ENCODE measurements around the gene SIGLEC14.
A peak's percentile ranks its signal among the peaks of the same experiment; 100 is the strongest.
"Not testable (repeated sequence)": the region's sequence is repeated elsewhere in the genome, so short reads cannot be mapped to it uniquely, and the experiment has no call there.

SIGLEC14 gene

GRCh38 chr19:51681286-51681941 is 34.8 kb upstream of the SIGLEC14 start:
- no peaks in the 10 kb centered on the region for H3K9me3 ChIP-seq (ENCODE audit: control insufficient read depth, insufficient read depth, low read depth, low read length)
- ChIA-PET POLR2A (interaction anchor here (0.5 kb wide), 1 partner anchor 10 kb away, joined by 3 read pairs; no protein-coding TSS in a partner anchor), CTCF (interaction anchor here (1.1 to 11.1 kb wide), 2 partner anchors 22 to 127 kb away, joined by 3 to 114 read pairs; no protein-coding TSS in a partner anchor)
- H3K36me3 ChIP-seq (ENCODE audit: control insufficient read depth in 2 of 2, insufficient read depth in 1 of 2, low read length in 2 of 2): no peaks in the 10 kb centered on the region
- TF ChIP-seq ZNF175 (tag by site-specific recombination; IDR thresholded peaks at IDR 0.05) (no peak), SP3 (tag by site-specific recombination; IDR thresholded peaks at IDR 0.05) (no peak)
- TF ChIP-seq, protein P1, sequence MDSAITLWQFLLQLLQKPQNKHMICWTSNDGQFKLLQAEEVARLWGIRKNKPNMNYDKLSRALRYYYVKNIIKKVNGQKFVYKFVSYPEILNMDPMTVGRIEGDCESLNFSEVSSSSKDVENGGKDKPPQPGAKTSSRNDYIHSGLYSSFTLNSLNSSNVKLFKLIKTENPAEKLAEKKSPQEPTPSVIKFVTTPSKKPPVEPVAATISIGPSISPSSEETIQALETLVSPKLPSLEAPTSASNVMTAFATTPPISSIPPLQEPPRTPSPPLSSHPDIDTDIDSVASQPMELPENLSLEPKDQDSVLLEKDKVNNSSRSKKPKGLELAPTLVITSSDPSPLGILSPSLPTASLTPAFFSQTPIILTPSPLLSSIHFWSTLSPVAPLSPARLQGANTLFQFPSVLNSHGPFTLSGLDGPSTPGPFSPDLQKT (IDR thresholded peaks at IDR 0.05; ENCODE audit: borderline replicate concordance, low read depth, low read length): peak; percentile 96; the same call in 1 of the 2 replicates
- no peak overlapping the region for H3K4me3 ChIP-seq (ENCODE audit: low read depth, low read length)
- no peak overlapping the region for H3K27ac ChIP-seq (ENCODE audit: extremely low read depth, low read depth, low read length)
- no peaks in the 10 kb centered on the region for H3K4me1 ChIP-seq (ENCODE audit: control insufficient read depth, insufficient read depth, low read length)

GRCh38 chr19:51680474-51680873 is 33.8 kb upstream of the SIGLEC14 start:
- no peaks in the 10 kb centered on the region for H3K36me3 ChIP-seq (ENCODE audit: control insufficient read depth in 2 of 2, insufficient read depth in 1 of 2, low read length in 2 of 2)
- ChIA-PET CTCF (interaction anchor here (0.7 to 11.1 kb wide), 3 partner anchors 9 to 97 kb away, joined by 3 to 114 read pairs (median 4); no protein-coding TSS in a partner anchor), POLR2A (interaction anchor here (1.2 kb wide), 1 partner anchor 8 kb away, joined by 3 read pairs; no protein-coding TSS in a partner anchor)
- H3K4me1 ChIP-seq (ENCODE audit: control insufficient read depth, insufficient read depth, low read length): no peaks in the 10 kb centered on the region
- no peak for TF ChIP-seq ZNF660 (tag by site-specific recombination; IDR thresholded peaks at IDR 0.05)
- TF ChIP-seq ZNF596 (tag by site-specific recombination; IDR thresholded peaks at IDR 0.05): no peak
- TF ChIP-seq ZSCAN23 (tag by site-specific recombination; IDR thresholded peaks at IDR 0.05): no peak
- TF ChIP-seq ZBTB8A (tag by site-specific recombination; IDR thresholded peaks at IDR 0.05): no peak
- TF ChIP-seq ZNF184 (tag by site-specific recombination; IDR thresholded peaks at IDR 0.05): no peak
- no peak for TF ChIP-seq ZBTB48 (tag by site-specific recombination; IDR thresholded peaks at IDR 0.05)
- no peak for TF ChIP-seq ZFHX2 (tag by site-specific recombination; conservative IDR thresholded peaks at IDR 0.05)
- no peak for TF ChIP-seq ZNF514 (tag by site-specific recombination; IDR thresholded peaks at IDR 0.05)
- TF ChIP-seq EGR2 (tag by site-specific recombination; IDR thresholded peaks at IDR 0.05; ENCODE audit: low read depth): no peak
- TF ChIP-seq HOXD13 (CRISPR knock-in tag; IDR thresholded peaks at IDR 0.05; ENCODE audit: borderline replicate concordance): no peak
- no peak for TF ChIP-seq HOXC10 (CRISPR knock-in tag; IDR thresholded peaks at IDR 0.05)
- H3K4me3 ChIP-seq (ENCODE audit: low read depth, low read length): no peak overlapping the region
- no peaks in the 10 kb centered on the region for H3K9me3 ChIP-seq (ENCODE audit: control insufficient read depth, insufficient read depth, low read depth, low read length)
- no peak overlapping the region for H3K27ac ChIP-seq (ENCODE audit: extremely low read depth, low read depth, low read length)

DNA sequence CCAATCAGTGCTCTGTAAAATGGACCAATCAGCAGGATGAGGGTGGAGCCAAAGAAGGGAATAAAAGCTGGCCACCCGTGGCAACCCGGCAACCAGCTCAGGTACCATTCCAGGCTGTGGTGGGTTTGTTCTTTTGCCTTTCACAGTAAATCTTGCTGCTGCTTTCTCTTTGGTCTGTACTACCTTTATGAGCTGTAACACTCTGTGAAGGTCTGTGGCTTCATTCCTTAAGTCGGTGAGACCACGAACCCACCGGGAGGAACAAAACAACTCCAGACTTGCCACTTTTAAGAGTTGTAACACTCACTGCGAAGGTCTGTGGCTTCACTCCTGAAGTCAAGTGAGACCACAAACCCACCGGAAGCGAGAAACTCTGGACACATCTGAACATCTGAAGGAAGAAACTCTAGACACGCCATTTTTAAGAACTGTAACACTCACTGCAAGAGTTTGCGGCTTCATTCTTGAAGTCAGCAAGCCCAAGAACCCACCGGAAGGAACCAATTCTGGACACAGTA is 30.0 kb upstream of the SIGLEC14 start:
- no peak for TF ChIP-seq ZNF19 (tag by site-specific recombination; IDR thresholded peaks at IDR 0.05; ENCODE audit: low read depth)
- TF ChIP-seq, protein P2, sequence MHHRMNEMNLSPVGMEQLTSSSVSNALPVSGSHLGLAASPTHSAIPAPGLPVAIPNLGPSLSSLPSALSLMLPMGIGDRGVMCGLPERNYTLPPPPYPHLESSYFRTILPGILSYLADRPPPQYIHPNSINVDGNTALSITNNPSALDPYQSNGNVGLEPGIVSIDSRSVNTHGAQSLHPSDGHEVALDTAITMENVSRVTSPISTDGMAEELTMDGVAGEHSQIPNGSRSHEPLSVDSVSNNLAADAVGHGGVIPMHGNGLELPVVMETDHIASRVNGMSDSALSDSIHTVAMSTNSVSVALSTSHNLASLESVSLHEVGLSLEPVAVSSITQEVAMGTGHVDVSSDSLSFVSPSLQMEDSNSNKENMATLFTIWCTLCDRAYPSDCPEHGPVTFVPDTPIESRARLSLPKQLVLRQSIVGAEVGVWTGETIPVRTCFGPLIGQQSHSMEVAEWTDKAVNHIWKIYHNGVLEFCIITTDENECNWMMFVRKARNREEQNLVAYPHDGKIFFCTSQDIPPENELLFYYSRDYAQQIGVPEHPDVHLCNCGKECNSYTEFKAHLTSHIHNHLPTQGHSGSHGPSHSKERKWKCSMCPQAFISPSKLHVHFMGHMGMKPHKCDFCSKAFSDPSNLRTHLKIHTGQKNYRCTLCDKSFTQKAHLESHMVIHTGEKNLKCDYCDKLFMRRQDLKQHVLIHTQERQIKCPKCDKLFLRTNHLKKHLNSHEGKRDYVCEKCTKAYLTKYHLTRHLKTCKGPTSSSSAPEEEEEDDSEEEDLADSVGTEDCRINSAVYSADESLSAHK (tag by site-specific recombination; IDR thresholded peaks at IDR 0.05): no peak
- no peak for TF ChIP-seq ZNF155 (tag by site-specific recombination; IDR thresholded peaks at IDR 0.05)
- TF ChIP-seq KLF1 (tag by site-specific recombination; IDR thresholded peaks at IDR 0.05): no peak
- TF ChIP-seq ZNF140 (tag by site-specific recombination; IDR thresholded peaks at IDR 0.05): no peak
- no peak for TF ChIP-seq ZXDB (tag by site-specific recombination; IDR thresholded peaks at IDR 0.05)
- H3K36me3 ChIP-seq (ENCODE audit: control insufficient read depth in 2 of 2, insufficient read depth in 1 of 2, low read length in 2 of 2): no peaks in the 10 kb centered on the region
- no peak overlapping the region for H3K27ac ChIP-seq (ENCODE audit: extremely low read depth, low read depth, low read length)
- ChIA-PET POLR2A (interaction anchor here (1.2 kb wide), 1 partner anchor 12 kb away, joined by 3 read pairs; no protein-coding TSS in a partner anchor), CTCF (interaction anchor here (0.6 to 11.1 kb wide), 11 partner anchors 8 to 169 kb away, joined by 3 to 114 read pairs (median 5); no protein-coding TSS in a partner anchor)
- H3K4me3 ChIP-seq (ENCODE audit: low read depth, low read length): no peak overlapping the region
- no peaks in the 10 kb centered on the region for H3K9me3 ChIP-seq (ENCODE audit: control insufficient read depth, insufficient read depth, low read depth, low read length)
- H3K4me1 ChIP-seq (ENCODE audit: control insufficient read depth, insufficient read depth, low read length): no peaks in the 10 kb centered on the region

DNA sequence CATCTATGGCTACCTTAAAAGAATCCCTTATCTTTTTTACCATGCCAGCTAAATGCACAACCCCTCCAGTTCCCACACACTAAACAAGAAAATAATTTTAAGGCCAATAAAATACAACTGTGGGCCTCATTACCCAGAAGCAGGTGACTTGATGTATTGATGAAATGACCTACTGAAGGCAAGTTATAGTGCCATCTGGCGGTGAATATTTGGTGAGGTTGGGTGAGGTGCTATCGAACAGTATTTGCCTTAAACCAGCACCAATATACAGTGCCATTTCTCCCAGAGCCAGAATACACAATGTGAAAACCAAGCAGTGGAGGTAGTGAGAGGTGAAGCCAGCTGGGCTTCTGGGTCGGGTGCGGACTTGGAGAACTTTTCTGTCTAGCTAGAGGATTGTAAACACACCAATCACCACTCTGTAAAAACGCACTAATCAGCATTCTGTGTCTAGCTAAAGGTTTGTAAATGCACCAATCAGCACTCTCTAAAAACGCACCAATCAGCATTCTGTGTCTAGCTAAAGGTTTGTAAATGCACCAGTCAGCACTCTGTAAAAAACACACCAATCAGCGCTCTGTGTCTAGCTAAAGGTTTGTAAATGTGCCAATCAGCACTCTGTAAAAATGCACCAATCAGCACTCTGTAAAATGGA is 29.4 kb upstream of the SIGLEC14 start:
- ChIA-PET POLR2A (interaction anchor here (1.1 kb wide), 1 partner anchor 13 kb away, joined by 3 read pairs; no protein-coding TSS in a partner anchor), CTCF (interaction anchor here (0.6 to 11.1 kb wide), 18 partner anchors 8 to 477 kb away, joined by 3 to 114 read pairs (median 4); no protein-coding TSS in a partner anchor)
- H3K4me3 ChIP-seq (ENCODE audit: low read depth, low read length); H3K36me3 ChIP-seq (ENCODE audit: control insufficient read depth in 2 of 2, insufficient read depth in 1 of 2, low read length in 2 of 2); H3K4me1 ChIP-seq (ENCODE audit: control insufficient read depth, insufficient read depth, low read length); H3K9me3 ChIP-seq (ENCODE audit: control insufficient read depth, insufficient read depth, low read depth, low read length); H3K27ac ChIP-seq (ENCODE audit: extremely low read depth, low read depth, low read length): not testable (repeated sequence)

Measured in HEK293 (cell line).